H1 (cell line): ENCODE data around the gene TGM3. TPM values are rescaled to one million over a fixed set of nuclear protein-coding genes. Genes with fewer than 3 reads are reported as not detected.

Experiments
- CTCF ChIA-PET: fragments of 300-600 bp; sonication (Branson Sonifier 250); formaldehyde crosslinking; loops from one replicate; lab custom pipeline; 2021; ENCODE audit not compliant: partially characterized antibody; lab: Charles Lee
- POLR2A ChIA-PET: fragments of 300-600 bp; sonication (Branson Sonifier 250); formaldehyde crosslinking; loops from one replicate; lab custom pipeline; 2021; ENCODE audit warnings: inconsistent platforms; ENCODE audit not compliant: partially characterized antibody; lab: Charles Lee
- DNase-seq, 2 experiments: peaks; one replicate each; pipeline versions ENCODE4 v3.0.0 to v3.0.0-alpha.2; 2010 to 2022; ENCODE audit warnings: low spot score in 2 of 2, low read depth in 1 of 2, mixed read lengths in 1 of 2
- FAIRE-seq: peaks from 2 replicates; lab custom pipeline; 2011; peaks lifted over from hg19 to GRCh38; lab: Jason Lieb, UNC
- H2AFZ ChIP-seq: 2 replicates; pipeline ENCODE4 v1.8.1; 2012; ENCODE audit warnings: low read length, inconsistent platforms
- H2AK5ac ChIP-seq: 2 replicates; pipeline ENCODE4 v1.6.1; 2013; ENCODE audit warnings: low read depth, low read length
- H2BK120ac ChIP-seq: replicated peaks from 2 replicates; pipeline ENCODE3; 2013; ENCODE audit warnings: low read depth, low read length, inconsistent platforms
- H2BK12ac ChIP-seq: 2 replicates; pipeline ENCODE4 v1.6.1; 2013; ENCODE audit warnings: low read depth, low read length
- H2BK15ac ChIP-seq: 2 replicates; pipeline ENCODE4 v1.6.1; 2013; ENCODE audit warnings: low read length
- H2BK20ac ChIP-seq: 2 replicates; pipeline ENCODE4 v1.6.1; 2013; ENCODE audit warnings: low read length
- H2BK5ac ChIP-seq: 2 replicates; pipeline ENCODE4 v1.6.1; 2013; ENCODE audit warnings: low read depth, low read length
- H3K14ac ChIP-seq: 2 replicates; pipeline ENCODE4 v1.6.1; 2013; ENCODE audit warnings: inconsistent platforms; ENCODE audit not compliant: insufficient read length
- H3K18ac ChIP-seq: 2 replicates; pipeline ENCODE4 v1.6.1; 2013; ENCODE audit warnings: low read length; ENCODE audit errors: extremely low read depth
- H3K23ac ChIP-seq: 2 replicates; pipeline ENCODE4 v1.6.1; 2013; ENCODE audit warnings: inconsistent platforms; ENCODE audit not compliant: insufficient read length
- H3K23me2 ChIP-seq: 2 replicates; pipeline ENCODE4 v1.6.1; 2013; ENCODE audit warnings: low read depth, low read length
- H3K27ac ChIP-seq: 2 replicates; pipeline ENCODE4 v1.6.1; 2011; ENCODE audit warnings: low read depth, low read length, inconsistent platforms
- H3K27me3 ChIP-seq, 4 experiments: replicated peaks in 1 of 4; 1 replicate in 1 of 4; 2 replicates in 3 of 4; pipeline versions ENCODE4 v1.6.1 to v1.8.1; 2011 to 2013; ENCODE audit warnings: low read length in 3 of 4, mild to moderate bottlenecking in 3 of 4, inconsistent platforms in 2 of 4, mixed read lengths in 2 of 4, moderate library complexity in 1 of 4; ENCODE audit not compliant: control insufficient read depth in 3 of 4, insufficient read depth in 3 of 4; ENCODE audit errors: extremely low read depth in 1 of 4
- H3K36me3 ChIP-seq, 4 experiments: 2 replicates each; pipeline versions ENCODE4 v1.6.1 to v1.8.1; 2011 to 2013; ENCODE audit warnings: mild to moderate bottlenecking in 4 of 4, low read length in 3 of 4, moderate library complexity in 2 of 4, control low read depth in 1 of 4, inconsistent platforms in 1 of 4; ENCODE audit not compliant: insufficient read depth in 4 of 4, control insufficient read depth in 2 of 4
- H3K4ac ChIP-seq: replicated peaks from 2 replicates; pipeline ENCODE3; 2013; ENCODE audit warnings: low read length, low read depth, mixed read lengths, inconsistent platforms; ENCODE audit not compliant: insufficient read length
- H3K4me1 ChIP-seq, 4 experiments: replicated peaks in 1 of 4; 1 replicate in 1 of 4; 2 replicates in 3 of 4; pipeline versions ENCODE4 v1.6.1 to v1.8.1; 2011 to 2013; ENCODE audit warnings: low read length in 3 of 4, inconsistent platforms in 2 of 4, mixed read lengths in 1 of 4; ENCODE audit not compliant: insufficient read depth in 4 of 4, control insufficient read depth in 3 of 4
- H3K4me2 ChIP-seq, 2 experiments: 2 replicates each; pipeline versions ENCODE4 v1.6.1 to v1.8.1; 2011 to 2013; ENCODE audit warnings: low read depth in 2 of 2, low read length in 2 of 2, control low read depth in 1 of 2, inconsistent platforms in 1 of 2, mild to moderate bottlenecking in 1 of 2; ENCODE audit not compliant: insufficient read depth in 1 of 2
- H3K4me3 ChIP-seq, 4 experiments: fragments of 200-600, 300-600 bp in 1 of 4; sonication (generic), shearing (Covaris generic), sonication (Bioruptor Twin) in 1 of 4; 2 replicates each; pipeline versions ENCODE4 v1.5.1 to v1.8.1; 2011 to 2016; ENCODE audit warnings: low read length in 4 of 4, low read depth in 3 of 4, control low read depth in 2 of 4, inconsistent platforms in 2 of 4, mild to moderate bottlenecking in 2 of 4, mixed read lengths in 1 of 4, moderate library complexity in 1 of 4; ENCODE audit not compliant: insufficient read depth in 2 of 4; ENCODE audit errors: extremely low read depth in 1 of 4
- H3K56ac ChIP-seq: replicated peaks from 2 replicates; pipeline ENCODE3; 2013; ENCODE audit warnings: low read depth, mild to moderate bottlenecking, mixed read lengths, low read length, inconsistent platforms; ENCODE audit not compliant: insufficient read length
- H3K79me1 ChIP-seq: 2 replicates; pipeline ENCODE4 v1.6.1; 2013; ENCODE audit warnings: low read depth, low read length, control low read depth
- H3K79me2 ChIP-seq, 2 experiments: 2 replicates each; pipeline versions ENCODE4 v1.6.1 to v1.8.1; 2012 to 2013; ENCODE audit warnings: low read length in 2 of 2, mild to moderate bottlenecking in 2 of 2, inconsistent platforms in 1 of 2; ENCODE audit not compliant: insufficient read depth in 2 of 2, control insufficient read depth in 1 of 2
- H3K9ac ChIP-seq, 4 experiments: replicated peaks in 1 of 4; 1 replicate in 1 of 4; 2 replicates in 3 of 4; pipeline versions ENCODE4 v1.6.1 to v1.8.1; 2011 to 2013; ENCODE audit warnings: low read depth in 3 of 4, low read length in 3 of 4, control low read depth in 2 of 4, mild to moderate bottlenecking in 2 of 4, moderate library complexity in 2 of 4, inconsistent platforms in 1 of 4; ENCODE audit errors: extremely low read depth in 1 of 4
- H3K9me3 ChIP-seq, 2 experiments: 2 replicates each; pipeline versions ENCODE4 v1.6.1 to v1.8.1; 2012 to 2013; ENCODE audit warnings: mild to moderate bottlenecking in 2 of 2, moderate library complexity in 2 of 2, control low read depth in 1 of 2, inconsistent platforms in 1 of 2, low read depth in 1 of 2, low read length in 1 of 2, mixed read lengths in 1 of 2; ENCODE audit not compliant: insufficient read depth in 2 of 2
- H4K20me1 ChIP-seq, 2 experiments: replicated peaks in 1 of 2; 2 replicates each; pipeline versions ENCODE3 to v1.8.1; 2011 to 2013; ENCODE audit warnings: inconsistent platforms in 2 of 2, low read length in 2 of 2, mild to moderate bottlenecking in 1 of 2; ENCODE audit not compliant: insufficient read depth in 2 of 2, control insufficient read depth in 1 of 2
- H4K5ac ChIP-seq: 2 replicates; pipeline ENCODE4 v1.6.1; 2013; ENCODE audit warnings: low read length, low read depth, mixed read lengths, inconsistent platforms; ENCODE audit not compliant: insufficient read length
- H4K8ac ChIP-seq: 2 replicates; pipeline ENCODE4 v1.8.0; 2013; ENCODE audit warnings: mild to moderate bottlenecking, moderate library complexity, low read length, inconsistent platforms; ENCODE audit not compliant: insufficient read depth; ENCODE audit errors: extremely low read depth
- H4K91ac ChIP-seq: replicated peaks from 2 replicates; pipeline ENCODE3; 2013; ENCODE audit warnings: low read length, mixed read lengths, inconsistent platforms; ENCODE audit not compliant: insufficient read length
- FOSL1 ChIP-seq: IDR thresholded peaks from 2 replicates; pipeline ENCODE4 v1.6.1; 2011; ENCODE audit warnings: mild to moderate bottlenecking, low read depth, low read length, moderate library complexity; ENCODE audit not compliant: insufficient read depth
- RFX5 ChIP-seq: IDR thresholded peaks from 2 replicates; pipeline ENCODE4 v1.6.1; 2011; ENCODE audit warnings: low read depth, low read length, improper control_type of control experiment, borderline replicate concordance
- USF2 ChIP-seq: IDR thresholded peaks from 2 replicates; pipeline ENCODE4 v1.6.1; 2011; ENCODE audit warnings: low read length, improper control_type of control experiment
- WGBS, 2 experiments: shearing (Covaris generic) in 1 of 2; methylation state at CpG; one replicate each; pipeline versions ENCODE4 v1.1.6 to v1.1.7; 2013 to 2015; ENCODE audit warnings: low lambda C conversion rate in 2 of 2, mixed read lengths in 2 of 2, inconsistent platforms in 1 of 2, low coverage in 1 of 2, missing lambda C conversion rate in 1 of 2; ENCODE audit not compliant: insufficient replicate concordance in 2 of 2, insufficient coverage in 1 of 2, insufficient read length in 1 of 2; ENCODE audit errors: extremely low coverage in 1 of 2, missing lambda C conversion rate in 1 of 2; 5-methylcytosine and 5-hydroxymethylcytosine counted together
- polyA plus RNA-seq, 7 experiments: library from polyadenylated mRNA; depleted of rRNA in 3 of 7; stranded (reverse) in 5 of 7; unstranded in 2 of 7; fragments of >200 nt in 5 of 7; fragments of 200-250 nt in 2 of 7; gene quantifications; 1 replicate in 5 of 7; 2 replicates in 1 of 7; 4 replicates in 1 of 7; pipeline versions ENCODE4 v1.2.1 to v1.2.3, GENCODE V29; 2011 to 2013; ENCODE audit warnings: missing spikeins in 2 of 7, mixed read lengths in 2 of 7
- total RNA-seq: library from RNA; stranded (reverse); fragmentation: NEBNext Ultra II Directional; extraction: Animal tissue kit (Norgen Biotek cat#: 25700); gene quantifications from 2 replicates; pipeline ENCODE4 v1.2.1, GENCODE V29; 2021

TGM3 gene
- total and polyA plus RNA-seq, 2 of the 8 experiments (the other 6 are each of a cell fraction or from before 2014, with no cell fraction given) = 0.12 TPM; not detected in 1

- 95% methylated on average over 7 of the region's 8 CpGs; no CpG with 5 or more reads in 1 of the 2 experiments for WGBS, 2 experiments
- no peak overlapping the region for H4K91ac ChIP-seq
- H3K18ac ChIP-seq = no peak overlapping the region
- no peak overlapping the region for H3K4me3 ChIP-seq
- no peak for TF ChIP-seq FOSL1
- no peak for TF ChIP-seq USF2
- TF ChIP-seq RFX5 = no peak
- no peak overlapping the region for H3K9ac ChIP-seq
- H2BK120ac ChIP-seq = no peak overlapping the region
- H3K23ac ChIP-seq = no peak overlapping the region
- no peak overlapping the region for H3K4ac ChIP-seq
- H2BK5ac ChIP-seq = no peak overlapping the region
- H3K9me3 ChIP-seq = no peaks in the 10 kb centered on the region
- H3K23me2 ChIP-seq = no peaks in the 10 kb centered on the region
- H4K8ac ChIP-seq = no peak overlapping the region
- no peak overlapping the region for H2BK12ac ChIP-seq
- no peak overlapping the region for H3K27ac ChIP-seq
- H3K4me2 ChIP-seq = no peak overlapping the region
- FAIRE-seq = no peak
- H3K36me3 ChIP-seq = no peaks in the 10 kb centered on the region
- H4K5ac ChIP-seq = no peak overlapping the region
- H2BK20ac ChIP-seq = no peak overlapping the region
- ChIA-PET POLR2A (no interaction called here), CTCF (interaction anchor here (1.4 to 1.5 kb wide), 3 partner anchors 8 to 18 kb away, joined by 3 to 4 read pairs (median 3); no protein-coding TSS in a partner anchor)
- no peak overlapping the region for H2AFZ ChIP-seq
- H4K20me1 ChIP-seq = no peaks in the 10 kb centered on the region
- H2AK5ac ChIP-seq = no peak overlapping the region
- no peak for DNase-seq
- no peak overlapping the region for H3K14ac ChIP-seq
- H3K79me1 ChIP-seq = no peaks in the 10 kb centered on the region
- no peak overlapping the region for H3K56ac ChIP-seq
- H3K4me1 ChIP-seq = peaks cover 7 to 15% (median 9%) of the 10 kb centered on the region in 4 experiments
- H2BK15ac ChIP-seq = no peak overlapping the region
- H3K27me3 ChIP-seq = no peaks in the 10 kb centered on the region; a peak in 1 of 7 replicates
- H3K79me2 ChIP-seq = no peaks in the 10 kb centered on the region
These were observed 3.2 kb upstream of the TGM3 start for GRCh38 chr20:2292416-2293110.
